ENCODE measurements around the gene PPM1M. TPM values are rescaled to one million over a fixed set of nuclear protein-coding genes. Genes with fewer than 3 reads are reported as not detected.
"Not testable (repeated sequence)": the region's sequence is repeated elsewhere in the genome, so short reads cannot be mapped to it uniquely, and the experiment has no call there.

The PPM1M gene
- total RNA-seq, 1 donor from 2014 or later = 16.9 TPM

GRCh38 chr3:52283306-52283705, 37.7 kb downstream of the PPM1M start:
- Mint-ChIP-seq H3K27me3 (ENCODE audit: unreplicated experiment) (no peaks in the 10 kb centered on the region), H3K9me3 (ENCODE audit: unreplicated experiment) (no peaks in the 10 kb centered on the region), H3K27ac (ENCODE audit: unreplicated experiment) (no peak overlapping the region), H3K4me3 (ENCODE audit: unreplicated experiment) (no peak overlapping the region), H3K36me3 (ENCODE audit: unreplicated experiment) (no peaks in the 10 kb centered on the region), H3K4me1 (ENCODE audit: unreplicated experiment) (peaks cover 30% of the 10 kb centered on the region)
- no peak for DNase-seq (ENCODE audit: extremely low spot score, unreplicated experiment)
- no peak for TF ChIP-seq CTCF (IDR thresholded peaks at IDR 0.05)

GRCh38 chr3:52284051-52284450, 38.5 kb downstream of the PPM1M start:
- H3K36me3 Mint-ChIP-seq (ENCODE audit: unreplicated experiment); H3K9me3 Mint-ChIP-seq (ENCODE audit: unreplicated experiment); H3K27ac Mint-ChIP-seq (ENCODE audit: unreplicated experiment); H3K4me3 Mint-ChIP-seq (ENCODE audit: unreplicated experiment); DNase-seq (ENCODE audit: extremely low spot score, unreplicated experiment); H3K27me3 Mint-ChIP-seq (ENCODE audit: unreplicated experiment): not testable (repeated sequence)
- H3K4me1 Mint-ChIP-seq (ENCODE audit: unreplicated experiment) = peaks cover 30% of the 10 kb centered on the region

- peaks cover under 1% of the 10 kb centered on the region for H3K36me3 Mint-ChIP-seq (ENCODE audit: unreplicated experiment)
- DNase-seq (ENCODE audit: extremely low spot score, unreplicated experiment) = no peak
- no peaks in the 10 kb centered on the region for H3K9me3 Mint-ChIP-seq (ENCODE audit: unreplicated experiment)
- H3K4me1 Mint-ChIP-seq (ENCODE audit: unreplicated experiment) = peaks cover 14% of the 10 kb centered on the region
- peak overlapping the region; percentile 98 for H3K4me3 Mint-ChIP-seq (ENCODE audit: unreplicated experiment)
- no peaks in the 10 kb centered on the region for H3K27me3 Mint-ChIP-seq (ENCODE audit: unreplicated experiment)
- peak overlapping the region; percentile 100 for H3K27ac Mint-ChIP-seq (ENCODE audit: unreplicated experiment)
- TF ChIP-seq CTCF (IDR thresholded peaks at IDR 0.05) = no peak
Observed at GRCh38 chr3:52286777-52287110, 41.2 kb downstream of the PPM1M start.

- H3K27ac Mint-ChIP-seq (ENCODE audit: unreplicated experiment) = peak overlapping the region; percentile 100
- no peak for DNase-seq (ENCODE audit: extremely low spot score, unreplicated experiment)
- H3K9me3 Mint-ChIP-seq (ENCODE audit: unreplicated experiment) = no peaks in the 10 kb centered on the region
- no peak for TF ChIP-seq CTCF (IDR thresholded peaks at IDR 0.05)
- H3K4me3 Mint-ChIP-seq (ENCODE audit: unreplicated experiment) = peak overlapping the region; percentile 98
- no peaks in the 10 kb centered on the region for H3K27me3 Mint-ChIP-seq (ENCODE audit: unreplicated experiment)
- peaks cover 2% of the 10 kb centered on the region for H3K36me3 Mint-ChIP-seq (ENCODE audit: unreplicated experiment)
- peaks cover 14% of the 10 kb centered on the region for H3K4me1 Mint-ChIP-seq (ENCODE audit: unreplicated experiment)
Observed at GRCh38 chr3:52288674-52289073, 43.1 kb downstream of the PPM1M start.

- H3K4me3 Mint-ChIP-seq (ENCODE audit: unreplicated experiment) = no peak overlapping the region
- no peaks in the 10 kb centered on the region for H3K27me3 Mint-ChIP-seq (ENCODE audit: unreplicated experiment)
- no peak for TF ChIP-seq CTCF (IDR thresholded peaks at IDR 0.05)
- no peak for DNase-seq (ENCODE audit: extremely low spot score, unreplicated experiment)
- no peaks in the 10 kb centered on the region for H3K9me3 Mint-ChIP-seq (ENCODE audit: unreplicated experiment)
- H3K27ac Mint-ChIP-seq (ENCODE audit: unreplicated experiment) = peak overlapping the region; percentile 100
- peaks cover 14% of the 10 kb centered on the region for H3K4me1 Mint-ChIP-seq (ENCODE audit: unreplicated experiment)
- H3K36me3 Mint-ChIP-seq (ENCODE audit: unreplicated experiment) = peaks cover 2% of the 10 kb centered on the region
Observed at GRCh38 chr3:52289338-52289746, 43.8 kb downstream of the PPM1M start.
